HepG2 (cell line): Measurements from ENCODE around the gene TTLL10. TPM values are rescaled to one million over a fixed set of nuclear protein-coding genes. Genes with fewer than 3 reads are reported as not detected.

ENCODE experiments used
- ATAC-seq: fragments of 200-7000 bp; cut with Tn5 transposase; 3 replicates; pipeline ENCODE4 v1.9.1; 2020; ENCODE audit warnings: mild to moderate bottlenecking, moderate library complexity
- BruUV-seq: library from RNA; stranded (reverse); fragments of 400-500 nt; replicated peaks from 2 replicates; lab custom pipeline; 2021; lab: Mats Ljungman, UMichigan
- CTCF ChIA-PET: fragments of 300-600 bp; formaldehyde crosslinking; extraction: SDS; loops from one replicate; lab custom pipeline; 2021; ENCODE audit warnings: low total read pairs, inconsistent platforms, low intra/inter-chr PET ratio; lab: Yijun Ruan, JAX
- POLR2A ChIA-PET: fragments of 350-600 bp; sonication (Branson Sonifier 250); formaldehyde crosslinking; loops from one replicate; lab custom pipeline; 2020; ENCODE audit warnings: antibody characterized with exemption, inconsistent platforms; lab: Yijun Ruan, JAX
- DNase-seq: peaks from one replicate; pipeline ENCODE4 v3.0.0-alpha.2; 2015; ENCODE audit warnings: low spot score
- FAIRE-seq: peaks from 3 replicates; lab custom pipeline; 2011; peaks lifted over from hg19 to GRCh38; lab: Jason Lieb, UNC
- H2AFZ ChIP-seq: one replicate; pipeline ENCODE4 v1.6.1; 2011; ENCODE audit warnings: low read length, inconsistent platforms
- H3K27ac ChIP-seq: fragments of 300-600 bp; 3 replicates; pipeline ENCODE4 v1.8.0; 2011; ENCODE audit warnings: mixed run types, mild to moderate bottlenecking, mixed read lengths, low read length, inconsistent platforms; ENCODE audit not compliant: insufficient read depth; ENCODE audit errors: extremely low read length
- H3K27me3 ChIP-seq, 2 experiments: fragments of 200-600 bp in 1 of 2; 2 replicates in 1 of 2; 3 replicates in 1 of 2; pipeline versions ENCODE4 v1.6.0 to v1.8.0; 2011; ENCODE audit warnings: low read length in 2 of 2, mild to moderate bottlenecking in 2 of 2, moderate library complexity in 2 of 2, inconsistent platforms in 1 of 2; ENCODE audit not compliant: insufficient read depth in 2 of 2, control insufficient read depth in 1 of 2
- H3K36me3 ChIP-seq, 2 experiments: fragments of 200-600 bp in 1 of 2; replicated peaks in 1 of 2; 2 replicates in 1 of 2; 3 replicates in 1 of 2; pipeline versions ENCODE4 v1.5.1 to v1.8.0; 2011; ENCODE audit warnings: low read length in 2 of 2, inconsistent platforms in 1 of 2; ENCODE audit not compliant: insufficient read depth in 2 of 2, control insufficient read depth in 1 of 2
- H3K4me1 ChIP-seq: 2 replicates; pipeline ENCODE4 v1.5.1; 2012; ENCODE audit warnings: low read length, inconsistent platforms; ENCODE audit not compliant: insufficient read depth
- H3K4me2 ChIP-seq: 2 replicates; pipeline ENCODE4 v1.6.0; 2011; ENCODE audit warnings: low read depth, low read length, inconsistent platforms
- H3K4me3 ChIP-seq, 3 experiments: fragments of 200-600 bp in 1 of 3; sonication (generic), shearing (Covaris generic) in 1 of 3; replicated peaks in 1 of 3; 2 replicates each; pipeline ENCODE4 v1.5.1; 2011 to 2016; ENCODE audit warnings: low read length in 3 of 3, inconsistent platforms in 2 of 3, low read depth in 2 of 3, mild to moderate bottlenecking in 2 of 3, control low read depth in 1 of 3, mixed read lengths in 1 of 3; ENCODE audit not compliant: insufficient read depth in 1 of 3
- H3K79me2 ChIP-seq: one replicate; pipeline ENCODE4 v1.6.1; 2011; ENCODE audit warnings: low read length, inconsistent platforms; ENCODE audit not compliant: insufficient read depth
- H3K9ac ChIP-seq: 2 replicates; pipeline ENCODE4 v1.6.0; 2011; ENCODE audit warnings: mild to moderate bottlenecking, low read depth, low read length, inconsistent platforms; ENCODE audit not compliant: insufficient read depth
- H3K9me3 ChIP-seq: 2 replicates; pipeline ENCODE4 v1.5.1; 2012; ENCODE audit warnings: mild to moderate bottlenecking, low read length
- H4K20me1 ChIP-seq: 2 replicates; pipeline ENCODE4 v1.6.0; 2011; ENCODE audit warnings: inconsistent platforms, mild to moderate bottlenecking, low read length, moderate library complexity; ENCODE audit not compliant: insufficient read depth
- ARNT2 ChIP-seq: sonication (generic); formaldehyde crosslinking; IDR thresholded peaks from 2 replicates; pipeline ENCODE4 v1.8.0; 2022; ENCODE audit warnings: mild to moderate bottlenecking, low read depth, missing genetic modification reagents, moderate library complexity
- HNF4G ChIP-seq, 2 experiments: sonication (generic) in 1 of 2; formaldehyde crosslinking in 1 of 2; IDR thresholded peaks; 2 replicates each; pipeline versions ENCODE4 v1.4.0 to v1.6.1; 2011 to 2020; ENCODE audit warnings: borderline replicate concordance in 2 of 2, low read depth in 2 of 2, mild to moderate bottlenecking in 2 of 2, low read length in 1 of 2, missing genetic modification reagents in 1 of 2, moderate library complexity in 1 of 2
- ISL2 ChIP-seq: sonication (generic); formaldehyde crosslinking; IDR thresholded peaks from 2 replicates; pipeline ENCODE4 v1.5.0; 2020; ENCODE audit warnings: missing genetic modification reagents
- KDM6A ChIP-seq: IDR thresholded peaks from 2 replicates; pipeline ENCODE4 v1.6.1; 2016; ENCODE audit warnings: low read depth
- NONO ChIP-seq, 2 experiments: fragments of 450-650 bp in 1 of 2; sonication (generic) in 1 of 2; formaldehyde crosslinking in 1 of 2; IDR thresholded peaks in 1 of 2; conservative IDR thresholded peaks in 1 of 2; 2 replicates each; pipeline versions ENCODE4 v1.6.1 to v1.8.0; 2017 to 2022; ENCODE audit warnings: mild to moderate bottlenecking in 1 of 2, missing genetic modification reagents in 1 of 2, moderate library complexity in 1 of 2
- ZBTB7A ChIP-seq: sonication (generic); formaldehyde crosslinking; IDR thresholded peaks from 2 replicates; pipeline ENCODE4 v1.8.0; 2022; ENCODE audit warnings: mild to moderate bottlenecking, missing genetic modification reagents
- ZNF296 ChIP-seq: sonication (generic); formaldehyde crosslinking; conservative IDR thresholded peaks from 2 replicates; pipeline ENCODE4 v1.5.0; 2020; ENCODE audit warnings: mild to moderate bottlenecking, missing genetic modification reagents
- ZNF3 ChIP-seq: IDR thresholded peaks from 2 replicates; pipeline ENCODE4 v1.7.0; 2017; ENCODE audit warnings: inconsistent platforms
- WGBS: methylation state at CpG from one replicate; pipeline ENCODE4 v1.1.6; 2017; ENCODE audit warnings: low lambda C conversion rate; 5-methylcytosine and 5-hydroxymethylcytosine counted together
- in situ Hi-C: cut with HindIII; loops from 2 replicates; pipeline ENCODE4 v1.10.0; 2017; ENCODE audit warnings: low pct_unique_long_range_greater_than_20kb; ENCODE audit not compliant: extremely low pct_ligation_motif_present
- intact Hi-C: fragments of 100-400 bp; cut with micrococcal nuclease; formaldehyde crosslinking; loops from one replicate; pipeline ENCODE4 v1.10.0; 2022; ENCODE audit not compliant: unreplicated experiment
- polyA plus RNA-seq, 8 experiments: library from polyadenylated mRNA; depleted of rRNA in 3 of 8; stranded (reverse) in 7 of 8; unstranded in 1 of 8; fragments of >200 nt; fragmentation: Illumina TruSeq in 4 of 8; extraction: Trizol in 4 of 8; gene quantifications; 2 replicates each; pipeline versions ENCODE4 v1.2.1 to v1.2.3, GENCODE V29; 2011 to 2016; ENCODE audit warnings: low read depth in 4 of 8, missing spikeins in 1 of 8, mixed read lengths in 1 of 8; ENCODE audit not compliant: insufficient read depth in 1 of 8
- total RNA-seq, 5 experiments: library from RNA; depleted of rRNA; stranded (reverse); fragments of >200 nt; fragmentation: Illumina TruSeq; extraction: Trizol; gene quantifications; 2 replicates each; pipeline ENCODE4 v1.2.3, GENCODE V29; 2016; ENCODE audit warnings: low read depth in 1 of 5
- TF ChIP-seq, protein P1 (sequence below): sonication (generic); formaldehyde crosslinking; IDR thresholded peaks from 2 replicates; pipeline ENCODE4 v1.4.0; 2020; ENCODE audit warnings: low read depth, mild to moderate bottlenecking, missing genetic modification reagents
- TF ChIP-seq, protein P2 (sequence below): sonication (generic); formaldehyde crosslinking; IDR thresholded peaks from 2 replicates; pipeline ENCODE4 v1.5.0; 2020; ENCODE audit warnings: missing genetic modification reagents
- TF ChIP-seq, protein P3 (sequence below): fragments of 450-650 bp; IDR thresholded peaks from 2 replicates; pipeline ENCODE4 v1.6.1; 2016
- TF ChIP-seq, protein P4 (sequence below): IDR thresholded peaks from 2 replicates; pipeline ENCODE4 v1.6.1; 2016; ENCODE audit warnings: mild to moderate bottlenecking
- TF ChIP-seq, protein P5 (sequence below): sonication (generic); formaldehyde crosslinking; IDR thresholded peaks from 2 replicates; pipeline ENCODE4 v1.4.0; 2020; ENCODE audit warnings: missing genetic modification reagents, borderline replicate concordance
- TF ChIP-seq, protein P6 (sequence below): sonication (generic); formaldehyde crosslinking; IDR thresholded peaks from 2 replicates; pipeline ENCODE4 v1.4.0; 2020; ENCODE audit warnings: missing genetic modification reagents

TTLL10 gene
- total and polyA plus RNA-seq, 2 of the 13 experiments (the other 11 are each of a cell fraction or from before 2014, with no cell fraction given): not detected

DNA sequence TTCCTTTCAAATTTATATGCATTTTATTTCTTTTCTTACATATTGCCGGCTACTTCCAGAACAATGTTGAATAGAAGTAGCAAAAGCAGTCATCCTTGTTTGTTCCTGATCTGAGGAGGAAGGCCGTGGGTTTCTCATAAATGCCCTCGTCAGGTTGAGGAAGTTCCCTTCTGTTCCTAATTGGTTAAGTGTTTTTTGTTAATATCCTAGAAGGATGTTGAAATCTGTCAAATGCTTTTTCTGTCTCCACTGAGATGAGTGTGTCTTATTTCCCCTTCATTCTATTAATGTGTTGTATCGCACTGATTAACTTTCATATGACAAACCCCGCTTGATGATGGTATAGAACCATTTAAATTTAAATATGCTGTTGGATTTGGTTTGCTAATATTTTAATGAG, 15.4 kb downstream of the TTLL10 start (continued):
- no peak for TF ChIP-seq ZNF3
- TF ChIP-seq KDM6A (CRISPR knock-in tag): no peak
- TF ChIP-seq HNF4G (IDR thresholded peaks at IDR 0.05; ENCODE audit: borderline replicate concordance, low read depth, low read length): no peak
- no peak for TF ChIP-seq HNF4G (CRISPR knock-in tag; IDR thresholded peaks at IDR 0.05; ENCODE audit: borderline replicate concordance, low read depth)
- TF ChIP-seq, protein P1, sequence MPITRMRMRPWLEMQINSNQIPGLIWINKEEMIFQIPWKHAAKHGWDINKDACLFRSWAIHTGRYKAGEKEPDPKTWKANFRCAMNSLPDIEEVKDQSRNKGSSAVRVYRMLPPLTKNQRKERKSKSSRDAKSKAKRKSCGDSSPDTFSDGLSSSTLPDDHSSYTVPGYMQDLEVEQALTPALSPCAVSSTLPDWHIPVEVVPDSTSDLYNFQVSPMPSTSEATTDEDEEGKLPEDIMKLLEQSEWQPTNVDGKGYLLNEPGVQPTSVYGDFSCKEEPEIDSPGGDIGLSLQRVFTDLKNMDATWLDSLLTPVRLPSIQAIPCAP (CRISPR knock-in tag): no peak
- TF ChIP-seq, protein P2, sequence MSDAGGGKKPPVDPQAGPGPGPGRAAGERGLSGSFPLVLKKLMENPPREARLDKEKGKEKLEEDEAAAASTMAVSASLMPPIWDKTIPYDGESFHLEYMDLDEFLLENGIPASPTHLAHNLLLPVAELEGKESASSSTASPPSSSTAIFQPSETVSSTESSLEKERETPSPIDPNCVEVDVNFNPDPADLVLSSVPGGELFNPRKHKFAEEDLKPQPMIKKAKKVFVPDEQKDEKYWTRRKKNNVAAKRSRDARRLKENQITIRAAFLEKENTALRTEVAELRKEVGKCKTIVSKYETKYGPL (CRISPR knock-in tag): no peak
- TF ChIP-seq, protein P3, sequence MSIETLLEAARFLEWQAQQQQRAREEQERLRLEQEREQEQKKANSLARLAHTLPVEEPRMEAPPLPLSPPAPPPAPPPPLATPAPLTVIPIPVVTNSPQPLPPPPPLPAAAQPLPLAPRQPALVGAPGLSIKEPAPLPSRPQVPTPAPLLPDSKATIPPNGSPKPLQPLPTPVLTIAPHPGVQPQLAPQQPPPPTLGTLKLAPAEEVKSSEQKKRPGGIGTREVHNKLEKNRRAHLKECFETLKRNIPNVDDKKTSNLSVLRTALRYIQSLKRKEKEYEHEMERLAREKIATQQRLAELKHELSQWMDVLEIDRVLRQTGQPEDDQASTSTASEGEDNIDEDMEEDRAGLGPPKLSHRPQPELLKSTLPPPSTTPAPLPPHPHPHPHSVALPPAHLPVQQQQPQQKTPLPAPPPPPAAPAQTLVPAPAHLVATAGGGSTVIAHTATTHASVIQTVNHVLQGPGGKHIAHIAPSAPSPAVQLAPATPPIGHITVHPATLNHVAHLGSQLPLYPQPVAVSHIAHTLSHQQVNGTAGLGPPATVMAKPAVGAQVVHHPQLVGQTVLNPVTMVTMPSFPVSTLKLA: no peak
- TF ChIP-seq ISL2 (CRISPR knock-in tag): no peak
- TF ChIP-seq ARNT2 (CRISPR knock-in tag): no peak
- no peak for TF ChIP-seq ZNF296 (CRISPR knock-in tag)

DNA sequence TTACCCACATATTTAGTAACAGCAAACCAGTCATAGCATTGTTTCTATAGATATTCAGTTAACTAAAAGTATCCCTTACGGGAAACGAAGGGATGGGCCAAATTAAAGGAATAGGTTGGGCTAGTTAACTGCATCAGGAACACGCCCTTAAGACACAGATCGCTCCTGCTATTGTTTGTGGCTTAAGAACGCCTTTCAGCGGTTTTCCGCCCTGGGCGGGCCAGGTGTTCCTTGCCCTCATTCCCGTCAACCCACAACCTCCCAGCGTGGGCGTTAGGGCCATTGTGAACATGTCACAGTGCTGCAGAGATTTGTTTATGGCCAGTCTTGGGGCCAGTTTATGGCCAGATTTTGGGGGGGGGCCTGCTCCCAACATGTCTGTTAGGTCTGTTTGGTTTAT, 18.1 kb downstream of the TTLL10 start:
- Histone ChIP-seq H3K36me3 (no peaks in the 10 kb centered on the region), H3K9me3 (peaks cover 11% of the 10 kb centered on the region), H2AFZ (no peak overlapping the region), H3K9ac (no peak overlapping the region), H3K4me1 (no peaks in the 10 kb centered on the region), H4K20me1 (no peaks in the 10 kb centered on the region), H3K4me2 (no peak overlapping the region), H3K4me3 (no peak overlapping the region), H3K27ac (no peak overlapping the region), H3K27me3 (peaks cover 3 to 14% of the 10 kb centered on the region in 2 experiments; a peak in 4 of 5 replicates), H3K79me2 (no peaks in the 10 kb centered on the region)
- 34% methylated on average over 10 of the region's 11 CpGs for WGBS
- ChIA-PET POLR2A (no interaction called here), CTCF (no interaction called here)
- in situ Hi-C loops (no loop called here), intact Hi-C loops (no loop called here)
- no TSS peak for BruUV-seq
- no peak for ATAC-seq
- FAIRE-seq: no peak
- no peak for DNase-seq
- TF ChIP-seq NONO (IDR thresholded peaks at IDR 0.05) (no peak), NONO (CRISPR knock-in tag; conservative IDR thresholded peaks at IDR 0.05) (no peak), ZBTB7A (CRISPR knock-in tag) (no peak)
- TF ChIP-seq, protein P4, sequence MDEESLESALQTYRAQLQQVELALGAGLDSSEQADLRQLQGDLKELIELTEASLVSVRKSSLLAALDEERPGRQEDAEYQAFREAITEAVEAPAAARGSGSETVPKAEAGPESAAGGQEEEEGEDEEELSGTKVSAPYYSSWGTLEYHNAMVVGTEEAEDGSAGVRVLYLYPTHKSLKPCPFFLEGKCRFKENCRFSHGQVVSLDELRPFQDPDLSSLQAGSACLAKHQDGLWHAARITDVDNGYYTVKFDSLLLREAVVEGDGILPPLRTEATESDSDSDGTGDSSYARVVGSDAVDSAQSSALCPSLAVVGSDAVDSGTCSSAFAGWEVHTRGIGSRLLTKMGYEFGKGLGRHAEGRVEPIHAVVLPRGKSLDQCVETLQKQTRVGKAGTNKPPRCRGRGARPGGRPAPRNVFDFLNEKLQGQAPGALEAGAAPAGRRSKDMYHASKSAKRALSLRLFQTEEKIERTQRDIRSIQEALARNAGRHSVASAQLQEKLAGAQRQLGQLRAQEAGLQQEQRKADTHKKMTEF (CRISPR knock-in tag): no peak
- TF ChIP-seq, protein P5, sequence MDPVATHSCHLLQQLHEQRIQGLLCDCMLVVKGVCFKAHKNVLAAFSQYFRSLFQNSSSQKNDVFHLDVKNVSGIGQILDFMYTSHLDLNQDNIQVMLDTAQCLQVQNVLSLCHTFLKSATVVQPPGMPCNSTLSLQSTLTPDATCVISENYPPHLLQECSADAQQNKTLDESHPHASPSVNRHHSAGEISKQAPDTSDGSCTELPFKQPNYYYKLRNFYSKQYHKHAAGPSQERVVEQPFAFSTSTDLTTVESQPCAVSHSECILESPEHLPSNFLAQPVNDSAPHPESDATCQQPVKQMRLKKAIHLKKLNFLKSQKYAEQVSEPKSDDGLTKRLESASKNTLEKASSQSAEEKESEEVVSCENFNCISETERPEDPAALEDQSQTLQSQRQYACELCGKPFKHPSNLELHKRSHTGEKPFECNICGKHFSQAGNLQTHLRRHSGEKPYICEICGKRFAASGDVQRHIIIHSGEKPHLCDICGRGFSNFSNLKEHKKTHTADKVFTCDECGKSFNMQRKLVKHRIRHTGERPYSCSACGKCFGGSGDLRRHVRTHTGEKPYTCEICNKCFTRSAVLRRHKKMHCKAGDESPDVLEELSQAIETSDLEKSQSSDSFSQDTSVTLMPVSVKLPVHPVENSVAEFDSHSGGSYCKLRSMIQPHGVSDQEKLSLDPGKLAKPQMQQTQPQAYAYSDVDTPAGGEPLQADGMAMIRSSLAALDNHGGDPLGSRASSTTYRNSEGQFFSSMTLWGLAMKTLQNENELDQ (CRISPR knock-in tag): no peak
- TF ChIP-seq, protein P6, sequence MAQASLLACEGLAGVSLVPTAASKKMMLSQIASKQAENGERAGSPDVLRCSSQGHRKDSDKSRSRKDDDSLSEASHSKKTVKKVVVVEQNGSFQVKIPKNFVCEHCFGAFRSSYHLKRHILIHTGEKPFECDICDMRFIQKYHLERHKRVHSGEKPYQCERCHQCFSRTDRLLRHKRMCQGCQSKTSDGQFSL (CRISPR knock-in tag): no peak
